Tibial nerve (tissue), 4 donors: ENCODE measurements around the gene SLC25A51. TPM values are rescaled to one million over a fixed set of nuclear protein-coding genes. Genes with fewer than 3 reads are reported as not detected.

ENCODE experiments used
- DNase-seq, 2 donors: peaks; one replicate each; pipeline ENCODE4 v3.0.0-alpha.2; 2019; ENCODE audit warnings: low spot score in 2 of 2
- H3K27ac ChIP-seq, 4 donors: fragments of 200-600 bp; sonication (generic) in 3 of 4; one replicate each; pipeline ENCODE4 v1.5.1; 2017 to 2019; ENCODE audit warnings: mild to moderate bottlenecking in 1 of 4
- H3K27me3 ChIP-seq, 2 donors: fragments of 200-600 bp; sonication (generic) in 1 of 2; one replicate each; pipeline versions ENCODE4 v1.5.1 to v1.6.0; 2017 to 2019
- H3K36me3 ChIP-seq, 3 donors: fragments of 200-600 bp; sonication (generic); one replicate each; pipeline ENCODE4 v1.5.1; 2018 to 2019
- H3K4me1 ChIP-seq, 4 donors: fragments of 200-600 bp; sonication (generic) in 3 of 4; one replicate each; pipeline ENCODE4 v1.5.1; 2017 to 2019
- H3K4me3 ChIP-seq, 4 donors: fragments of 200-600 bp; sonication (generic) in 3 of 4; one replicate each; pipeline ENCODE4 v1.5.1; 2017 to 2019; ENCODE audit warnings: mild to moderate bottlenecking in 1 of 4, moderate library complexity in 1 of 4
- H3K9me3 ChIP-seq, 4 donors: fragments of 200-600 bp; sonication (generic) in 3 of 4; one replicate each; pipeline ENCODE4 v1.5.1; 2017 to 2019
- CTCF ChIP-seq, 5 experiments: fragments of 200-600 bp in 3 of 5; fragments of 450-650 bp in 2 of 5; sonication (generic) in 3 of 5; IDR thresholded peaks; one replicate each; pipeline ENCODE4 v1.5.1; 2016 to 2019; ENCODE audit warnings: antibody characterized with exemption in 5 of 5, mild to moderate bottlenecking in 3 of 5, moderate library complexity in 2 of 5
- EP300 ChIP-seq, 2 donors: sonication (generic); formaldehyde crosslinking; IDR thresholded peaks; one replicate each; pipeline ENCODE4 v1.6.1; 2017; ENCODE audit warnings: antibody characterized with exemption in 2 of 2, mild to moderate bottlenecking in 1 of 2
- POLR2A ChIP-seq, 2 donors: fragments of 450-650 bp; IDR thresholded peaks; one replicate each; pipeline ENCODE4 v1.6.1; 2017; ENCODE audit warnings: antibody characterized with exemption in 2 of 2, mild to moderate bottlenecking in 2 of 2, moderate library complexity in 2 of 2
- WGBS, 2 donors: methylation state at CpG; one replicate each; pipeline ENCODE4 v1.1.5; 2018; 5-methylcytosine and 5-hydroxymethylcytosine counted together
- total RNA-seq, 4 donors: library from RNA; depleted of rRNA; stranded (reverse); fragments of >200 nt; gene quantifications; one replicate each; pipeline ENCODE4 v1.1.0, GENCODE V29; 2016

Gene SLC25A51
- total RNA-seq: 10 to 100 TPM; 21.6 to 28.4 (median 25.7) TPM

DNA sequence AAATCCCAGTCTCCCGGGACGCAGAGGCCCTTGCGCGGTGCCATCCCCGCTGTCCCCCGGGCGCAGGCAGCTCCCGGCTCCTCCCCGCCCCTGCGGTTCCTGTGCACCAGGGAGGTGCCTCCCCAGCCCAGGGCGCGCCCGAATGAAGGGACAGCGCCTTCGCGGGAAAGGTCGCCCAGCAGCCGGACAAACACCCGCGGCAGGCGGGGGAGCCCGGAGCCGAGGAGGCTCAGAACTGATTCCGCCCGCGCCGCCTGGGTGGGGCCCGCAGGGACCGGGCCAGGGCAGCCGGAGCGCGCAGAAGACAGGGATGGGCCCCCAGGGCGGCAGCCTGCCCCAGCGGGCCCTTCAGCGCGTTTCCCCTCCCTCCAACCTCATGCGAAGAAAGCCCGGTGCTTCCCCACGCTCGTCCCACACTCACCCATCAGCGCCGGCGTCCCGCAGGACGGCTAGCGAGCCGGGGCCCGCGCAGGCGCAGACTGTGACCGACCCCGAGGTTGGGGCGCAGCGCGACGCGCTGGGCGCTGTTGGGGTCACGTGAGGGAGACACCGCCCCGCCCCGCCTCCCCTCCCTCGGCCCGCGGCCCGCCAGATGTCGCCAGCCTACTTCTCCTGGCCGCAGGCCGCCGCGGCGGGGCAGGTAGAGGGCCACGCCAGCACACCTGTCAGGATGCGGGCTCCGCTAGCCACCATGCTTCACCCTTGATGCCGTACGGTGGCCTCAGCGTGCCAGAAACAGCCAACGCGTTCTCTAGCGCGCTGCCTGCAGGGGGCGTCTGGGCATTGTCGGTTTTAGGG is at the start of gene SLC25A51:
TSS of gene SLC25A51 (minus strand) at position 481 of the 798 bp plus-strand sequence. CDS start 15,577 bp downstream, outside the sequence.
- Histone ChIP-seq H3K9me3 (no peaks in the 10 kb centered on the region), H3K4me1 (peaks cover 0 to 37% (median 10%) of the 10 kb centered on the region in 4 donors), H3K4me3 (peak within 1 kb of the TSS; percentile 68 to 98 (median 81)), H3K27me3 (no peaks in the 10 kb centered on the region), H3K36me3 (peaks cover 0 to 8% (median 0%) of the 10 kb centered on the region in 3 donors), H3K27ac (peak within 1 kb of the TSS; percentile 75 to 96 (median 86))
- peak in 1 of 2 donors; percentile 55 for TF ChIP-seq POLR2A (IDR thresholded peaks at IDR 0.05)
- peak in 1 of 2 donors; percentile 90 for TF ChIP-seq EP300 (IDR thresholded peaks at IDR 0.05)
- TF ChIP-seq CTCF (IDR thresholded peaks at IDR 0.05): peak; percentile 87 to 99 (median 92)
- WGBS, 2 donors: 1% methylated on average over 26 to 48 of the region's 84 CpGs
- peak; percentile 90 to 98 for DNase-seq

GRCh38 chr9:37953206-37953774 is 49.4 kb upstream of the SLC25A51 start:
- H3K27me3 ChIP-seq: no peaks in the 10 kb centered on the region
- H3K4me3 ChIP-seq: no peak overlapping the region
- peaks cover 0 to 60% (median 0%) of the 10 kb centered on the region in 3 donors for H3K36me3 ChIP-seq
- no peak for DNase-seq
- 87 to 93% methylated on average over 4 to 5 of the region's 5 CpGs for WGBS, 2 donors
- peaks cover 0 to 22% (median 0%) of the 10 kb centered on the region in 4 donors for H3K4me1 ChIP-seq
- TF ChIP-seq EP300 (IDR thresholded peaks at IDR 0.05) (no peak), POLR2A (IDR thresholded peaks at IDR 0.05) (no peak), CTCF (IDR thresholded peaks at IDR 0.05) (no peak)
- H3K27ac ChIP-seq: no peak overlapping the region
- H3K9me3 ChIP-seq: no peaks in the 10 kb centered on the region

DNA sequence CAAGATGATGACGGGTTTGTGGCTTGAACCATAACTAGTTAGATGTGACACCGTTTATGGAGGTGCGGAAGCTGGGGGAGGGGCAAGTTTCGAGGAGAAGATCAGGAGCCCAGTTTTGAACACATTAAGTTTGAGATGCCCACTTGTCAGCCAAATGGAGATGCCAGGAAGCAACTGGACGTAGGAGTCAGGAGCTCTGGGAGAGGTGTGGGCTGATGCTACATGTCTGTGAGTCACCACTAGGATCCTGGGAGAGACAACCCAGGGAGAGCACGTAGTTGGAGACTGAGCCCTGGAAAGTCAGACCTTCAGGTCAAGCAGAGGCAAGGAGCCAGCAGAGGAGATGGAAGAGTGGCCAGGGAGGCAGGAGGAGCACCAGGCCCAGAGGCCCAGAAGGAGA is 48.8 kb upstream of the SLC25A51 start:
- TF ChIP-seq POLR2A (IDR thresholded peaks at IDR 0.05) (no peak), EP300 (IDR thresholded peaks at IDR 0.05) (no peak), CTCF (IDR thresholded peaks at IDR 0.05) (no peak)
- H3K4me1 ChIP-seq: peaks cover 0 to 22% (median 0%) of the 10 kb centered on the region in 4 donors
- no peak overlapping the region for H3K27ac ChIP-seq
- no peaks in the 10 kb centered on the region for H3K27me3 ChIP-seq
- peaks cover 0 to 66% (median 0%) of the 10 kb centered on the region in 3 donors for H3K36me3 ChIP-seq
- DNase-seq: no peak
- H3K4me3 ChIP-seq: no peak overlapping the region
- no peaks in the 10 kb centered on the region for H3K9me3 ChIP-seq
- 87 to 89% methylated on average over 6 of the region's 6 CpGs for WGBS, 2 donors

DNA sequence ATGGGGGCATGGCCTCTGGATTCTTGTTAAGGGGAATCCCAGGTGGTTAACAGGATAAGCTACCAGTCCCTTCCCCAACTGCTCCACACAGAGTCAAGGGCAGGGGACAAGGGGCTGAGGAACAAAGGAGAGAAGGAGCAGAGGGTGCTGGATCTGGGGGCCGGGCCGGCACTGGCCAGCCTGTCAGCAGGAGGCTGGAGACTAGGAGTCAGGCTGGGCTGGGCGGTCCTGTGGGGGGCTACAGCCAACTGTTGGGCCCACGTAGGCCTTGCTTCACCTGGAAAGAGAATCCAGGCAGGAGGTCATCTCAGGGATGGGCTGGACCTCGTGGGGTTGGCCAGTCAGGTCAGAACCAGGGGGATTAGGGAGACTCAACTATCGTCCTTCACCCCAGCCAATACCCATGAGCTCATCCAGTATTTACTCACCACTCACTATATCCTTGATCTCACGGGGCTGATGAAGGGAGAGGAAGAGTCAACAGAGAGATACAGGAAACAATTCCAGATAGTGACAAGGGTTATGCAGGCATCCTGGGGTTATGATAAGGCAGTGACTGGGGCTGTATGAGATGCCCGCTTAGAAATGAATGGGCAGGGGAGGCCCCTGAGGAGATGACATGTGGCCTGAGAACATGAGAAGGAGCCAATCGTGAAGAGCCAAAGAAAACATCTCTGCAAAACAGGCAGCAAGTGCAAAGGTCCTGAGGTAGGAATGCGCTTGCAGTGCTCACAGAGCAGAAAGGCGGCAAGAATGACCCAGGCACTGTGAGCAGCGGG is 47.9 kb upstream of the SLC25A51 start:
- Histone ChIP-seq H3K4me1 (peaks cover 0 to 22% (median 0%) of the 10 kb centered on the region in 4 donors), H3K9me3 (no peaks in the 10 kb centered on the region), H3K4me3 (no peak overlapping the region), H3K27ac (peak overlapping the region in 2 of 4 donors; percentile 35 to 62), H3K27me3 (no peaks in the 10 kb centered on the region), H3K36me3 (peaks cover 0 to 74% (median 0%) of the 10 kb centered on the region in 3 donors)
- TF ChIP-seq CTCF (IDR thresholded peaks at IDR 0.05) (no peak), EP300 (IDR thresholded peaks at IDR 0.05) (no peak), POLR2A (IDR thresholded peaks at IDR 0.05) (no peak)
- WGBS, 2 donors: 82 to 85% methylated on average over 12 of the region's 12 CpGs
- no peak for DNase-seq
